Left renal cortex interstitium (tissue), 4 donors: ENCODE data around the gene RAB13. TPM values are rescaled to one million over a fixed set of nuclear protein-coding genes. Genes with fewer than 3 reads are reported as not detected.

Experiments used
- DNase-seq, 4 donors: peaks; one replicate each; pipeline ENCODE4 v3.0.0-alpha.2; 2013; ENCODE audit warnings: low read depth in 4 of 4, low spot score in 2 of 4, missing footprints in 1 of 4
- polyA plus RNA-seq, 4 donors: library from polyadenylated mRNA; unstranded; fragments of 120-200 nt; gene quantifications; one replicate each; pipeline ENCODE4 v1.2.1, GENCODE V29; 2013; ENCODE audit not compliant: insufficient read length in 4 of 4

The RAB13 gene
- polyA plus RNA-seq, 4 donors = 154 to 187 (median 168) TPM

GRCh38 chr1:153937331-153937730 lies 48.8 kb downstream of the RAB13 start:
- no peak for DNase-seq

- no peak for DNase-seq
Measured at GRCh38 chr1:153936011-153936802, 49.9 kb downstream of the RAB13 start.

- no peak for DNase-seq
Measured at GRCh38 chr1:153934746-153935145, 51.4 kb downstream of the RAB13 start.

- DNase-seq = no peak
Measured at GRCh38 chr1:153933955-153934354, 52.2 kb downstream of the RAB13 start.

- no peak for DNase-seq
Measured at GRCh38 chr1:153933430-153933829, 52.7 kb downstream of the RAB13 start.

GRCh38 chr1:153932156-153933131 lies 53.7 kb downstream of the RAB13 start:
- no peak for DNase-seq

Other genes with a start within 250 kb of the RAB13 start
- gene SLC27A3, start 210.9 kb downstream of the RAB13 start, polyA plus RNA-seq = 10 to 100 TPM; 29.3 to 41.5 (median 36.4) TPM
- 10 to 100 TPM; 22.6 to 37.1 (median 28.9) TPM for gene GATAD2B, start 63.4 kb downstream of the RAB13 start, polyA plus RNA-seq
- 10 to 100 TPM; 21.9 to 59.4 (median 41.3) TPM for gene DENND4B, start 39.6 kb downstream of the RAB13 start, polyA plus RNA-seq
- gene CRTC2, start 27.7 kb downstream of the RAB13 start, polyA plus RNA-seq = 10 to 100 TPM; 29.1 to 68.2 (median 47.7) TPM
- gene SLC39A1, start 22.8 kb downstream of the RAB13 start, polyA plus RNA-seq = 10 to 100 TPM; 78.0 to 88.9 (median 86.7) TPM
- 10 to 100 TPM; 32.8 to 43.9 (median 38.8) TPM for gene CREB3L4, start 18.4 kb downstream of the RAB13 start, polyA plus RNA-seq
- 100 to 1,000 TPM in 3 of 4 donors, 10 to 100 TPM in 1; 97.2 to 126 (median 107) TPM for gene JTB, start 8.7 kb downstream of the RAB13 start, polyA plus RNA-seq
- 1,000 to 10,000 TPM; 2,624 to 3,625 (median 3,072) TPM for gene RPS27, start 4.4 kb upstream of the RAB13 start, polyA plus RNA-seq
- under 1 TPM; 0.10 to 0.22 (median 0.13) TPM for gene NUP210L, start 168.7 kb upstream of the RAB13 start, polyA plus RNA-seq
- gene TPM3, start 205.8 kb upstream of the RAB13 start, polyA plus RNA-seq = 100 to 1,000 TPM; 249 to 292 (median 288) TPM
- not detected for gene CFAP141, start 220.0 kb upstream of the RAB13 start, polyA plus RNA-seq
- gene UBAP2L, start 234.6 kb upstream of the RAB13 start, polyA plus RNA-seq = 100 to 1,000 TPM; 143 to 206 (median 185) TPM